T-helper 1 cell treated with Interleukin-12 subunit alpha and Interleukin-12 subunit beta and Interleukin-4 antibody, amounts not matched to agents 30 ng/mL and 1 ng/mL, for 36 hours (primary cell): Measurements from ENCODE around the gene DIP2C. TPM values are rescaled to one million over a fixed set of nuclear protein-coding genes. Genes with fewer than 3 reads are reported as not detected.
"Not testable (repeated sequence)": the region's sequence is repeated elsewhere in the genome, so short reads cannot be mapped to it uniquely, and the experiment has no call there.

Source experiments
- intact Hi-C: fragments of 100-400 bp; cut with micrococcal nuclease; formaldehyde crosslinking; loops from one replicate; pipeline ENCODE4 v1.15.1; 2024
- total RNA-seq: library from RNA; stranded (reverse); gene quantifications from 2 replicates; pipeline ENCODE4 v1.2.3, GENCODE V29; 2022

DIP2C gene
- total RNA-seq = 2.7 and 2.8 TPM in 2 replicates

- intact Hi-C loops = no loop called here
These were observed at the start of gene DIP2C for GRCh38 chr10:689452-690371. TSS of gene DIP2C (minus strand) at chr10:689668. CDS start at chr10:689578, 90 bp downstream.

- intact Hi-C loops = no loop called here
These were observed 45.0 kb upstream of the DIP2C start for GRCh38 chr10:734481-734880.

- intact Hi-C loops = no loop called here
These were observed 43.6 kb upstream of the DIP2C start for GRCh38 chr10:733086-733485.

GRCh38 chr10:729213-729612, 39.7 kb upstream of the DIP2C start:
- intact Hi-C loops = no loop called here

GRCh38 chr10:728603-729002, 39.1 kb upstream of the DIP2C start:
- intact Hi-C loops = no loop called here

- intact Hi-C loops = no loop called here
These were observed 37.8 kb upstream of the DIP2C start for GRCh38 chr10:727162-727790.

- intact Hi-C loops = no loop called here
These were observed 36.3 kb upstream of the DIP2C start for GRCh38 chr10:725786-726185.

GRCh38 chr10:725302-725701, 35.8 kb upstream of the DIP2C start:
- intact Hi-C loops = no loop called here

- intact Hi-C loops = no loop called here
These were observed 34.5 kb upstream of the DIP2C start for GRCh38 chr10:723973-724372.

- intact Hi-C loops = no loop called here
These were observed 33.0 kb upstream of the DIP2C start for GRCh38 chr10:722281-723060.

GRCh38 chr10:718143-718700, 28.8 kb upstream of the DIP2C start:
- intact Hi-C loops = no loop called here

- intact Hi-C loops = no loop called here
These were observed 28.0 kb upstream of the DIP2C start for GRCh38 chr10:717458-717857.

GRCh38 chr10:716821-717220, 27.4 kb upstream of the DIP2C start:
- intact Hi-C loops = no loop called here

- intact Hi-C loops = no loop called here
These were observed 24.7 kb upstream of the DIP2C start for GRCh38 chr10:714214-714613.

- intact Hi-C loops = no loop called here
These were observed 23.1 kb upstream of the DIP2C start for GRCh38 chr10:712575-712974.

GRCh38 chr10:712089-712488, 22.6 kb upstream of the DIP2C start:
- intact Hi-C loops = no loop called here

- intact Hi-C loops = no loop called here
These were observed 18.4 kb upstream of the DIP2C start for GRCh38 chr10:707861-708260.

GRCh38 chr10:707456-707855, 18.0 kb upstream of the DIP2C start:
- intact Hi-C loops = no loop called here

GRCh38 chr10:703118-703517, 13.7 kb upstream of the DIP2C start:
- intact Hi-C loops = no loop called here

GRCh38 chr10:700183-700582, 10.7 kb upstream of the DIP2C start:
- intact Hi-C loops = not testable (repeated sequence)

GRCh38 chr10:697097-697875, 7.8 kb upstream of the DIP2C start:
- intact Hi-C loops = no loop called here
